Caco-2 (cell line): ENCODE measurements around the gene MSRB2. TPM values are rescaled to one million over a fixed set of nuclear protein-coding genes. Genes with fewer than 3 reads are reported as not detected.

ENCODE experiments used
- BruUV-seq: library from RNA; stranded (reverse); fragments of 400-500 nt; replicated peaks from 2 replicates; lab custom pipeline; 2021; lab: Mats Ljungman, UMichigan
- CTCF ChIA-PET: fragments of 300-600 bp; sonication (Branson Sonifier 250); formaldehyde crosslinking; loops from one replicate; lab custom pipeline; 2022; ENCODE audit warnings: antibody characterized with exemption; lab: Charles Lee
- POLR2A ChIA-PET: fragments of 300-600 bp; sonication (Branson Sonifier 250); formaldehyde crosslinking; loops from one replicate; lab custom pipeline; 2022; ENCODE audit warnings: antibody characterized with exemption; lab: Charles Lee
- DNase-seq, 2 experiments: peaks; one replicate each; pipeline versions ENCODE4 v3.0.0 to v3.0.0-alpha.2; 2020 to 2022
- H3K27me3 ChIP-seq: replicated peaks from 2 replicates; pipeline ENCODE4 v1.6.0; 2011; ENCODE audit warnings: low read length; ENCODE audit not compliant: control insufficient read depth, insufficient read depth
- H3K36me3 ChIP-seq: 2 replicates; pipeline ENCODE4 v1.5.1; 2011; ENCODE audit warnings: low read length; ENCODE audit not compliant: control insufficient read depth, insufficient read depth
- H3K4me1 ChIP-seq: fragments of 250-450 bp; sonication (Bioruptor Pico); 2 replicates; pipeline ENCODE4 v1.5.1; 2020; ENCODE audit warnings: mild to moderate bottlenecking
- H3K4me3 ChIP-seq: 2 replicates; pipeline ENCODE4 v1.5.1; 2011; ENCODE audit warnings: low read depth, mild to moderate bottlenecking, control low read depth, low read length
- H3K9me3 ChIP-seq: fragments of 250-450 bp; sonication (Bioruptor Pico); 2 replicates; pipeline ENCODE4 v1.5.1; 2020; ENCODE audit warnings: mild to moderate bottlenecking, moderate library complexity
- H3K27ac Mint-ChIP-seq: one replicate; pipeline ENCODE4 v1.8.0; 2022; ENCODE audit warnings: mixed read lengths; ENCODE audit not compliant: unreplicated experiment
- H3K27me3 Mint-ChIP-seq: one replicate; pipeline ENCODE4 v1.8.0; 2022; ENCODE audit warnings: mixed read lengths; ENCODE audit not compliant: insufficient read depth, unreplicated experiment
- H3K36me3 Mint-ChIP-seq: one replicate; pipeline ENCODE4 v1.8.0; 2022; ENCODE audit warnings: mild to moderate bottlenecking, mixed read lengths; ENCODE audit not compliant: insufficient read depth, unreplicated experiment
- H3K4me1 Mint-ChIP-seq: one replicate; pipeline ENCODE4 v1.8.0; 2022; ENCODE audit warnings: low read depth, mixed read lengths; ENCODE audit not compliant: unreplicated experiment
- H3K4me3 Mint-ChIP-seq: one replicate; pipeline ENCODE4 v1.8.0; 2022; ENCODE audit warnings: mild to moderate bottlenecking, moderate library complexity, mixed read lengths; ENCODE audit not compliant: unreplicated experiment
- H3K9me3 Mint-ChIP-seq: one replicate; pipeline ENCODE4 v1.8.0; 2022; ENCODE audit warnings: mixed read lengths; ENCODE audit not compliant: unreplicated experiment
- CTCF ChIP-seq, 2 experiments: fragments of 200-600 bp in 1 of 2; IDR thresholded peaks; 1 replicate in 1 of 2; 2 replicates in 1 of 2; pipeline versions ENCODE4 v1.5.1 to v1.8.0; 2011 to 2022; ENCODE audit warnings: antibody characterized with exemption in 1 of 2, control low read depth in 1 of 2, inconsistent platforms in 1 of 2, low read depth in 1 of 2, low read length in 1 of 2, mild to moderate bottlenecking in 1 of 2, moderate library complexity in 1 of 2; ENCODE audit not compliant: insufficient read depth in 1 of 2, severe bottlenecking in 1 of 2, unreplicated experiment in 1 of 2
- intact Hi-C: fragments of 100-400 bp; cut with micrococcal nuclease; formaldehyde crosslinking; loops from one replicate; pipeline ENCODE4 v1.10.0; 2022; ENCODE audit not compliant: unreplicated experiment
- total RNA-seq: library from RNA; stranded (reverse); gene quantifications from 2 replicates; pipeline ENCODE4 v1.2.3, GENCODE V29; 2022

MSRB2 gene
- total RNA-seq, 1 experiment from 2014 or later = 13.7 TPM

GRCh38 chr10:23121135-23121534, 25.8 kb downstream of the MSRB2 start:
- no TSS peak for BruUV-seq

GRCh38 chr10:23136462-23136861, 41.1 kb downstream of the MSRB2 start:
- Mint-ChIP-seq H3K4me1 (no peaks in the 10 kb centered on the region), H3K4me3 (no peak overlapping the region), H3K27ac (no peak overlapping the region), H3K36me3 (no peaks in the 10 kb centered on the region), H3K9me3 (peaks cover 17% of the 10 kb centered on the region), H3K27me3 (peaks cover 17% of the 10 kb centered on the region)
- no peaks in the 10 kb centered on the region; the same call in 1 of the 2 replicates for H3K9me3 ChIP-seq
- POLR2A ChIA-PET = no interaction called here
- no peak for DNase-seq
- CTCF ChIA-PET = no interaction called here
- H3K4me3 ChIP-seq = no peak overlapping the region
- no peak for TF ChIP-seq CTCF (IDR thresholded peaks at IDR 0.05; ENCODE audit: insufficient read depth in 1 of 2, low read depth in 1 of 2, low read length in 1 of 2, severe bottlenecking in 1 of 2, unreplicated experiment in 1 of 2)
- H3K36me3 ChIP-seq = no peaks in the 10 kb centered on the region
- H3K27me3 ChIP-seq = no peaks in the 10 kb centered on the region
- intact Hi-C loops = no loop called here
- no TSS peak for BruUV-seq
- H3K4me1 ChIP-seq = no peaks in the 10 kb centered on the region

More at GRCh38 chr10:23121135-23121534, 25.8 kb downstream of the MSRB2 start:
- TF ChIP-seq CTCF (IDR thresholded peaks at IDR 0.05; ENCODE audit: insufficient read depth in 1 of 2, low read depth in 1 of 2, low read length in 1 of 2, severe bottlenecking in 1 of 2, unreplicated experiment in 1 of 2) = no peak
- H3K4me1 ChIP-seq = no peaks in the 10 kb centered on the region
- no peaks in the 10 kb centered on the region for H3K9me3 ChIP-seq
- no peaks in the 10 kb centered on the region for H3K4me1 Mint-ChIP-seq
- H3K4me3 Mint-ChIP-seq = no peak overlapping the region
- H3K27ac Mint-ChIP-seq = no peak overlapping the region
- no peaks in the 10 kb centered on the region for H3K36me3 Mint-ChIP-seq
- ChIA-PET CTCF (no interaction called here), POLR2A (no interaction called here)
- H3K36me3 ChIP-seq = no peaks in the 10 kb centered on the region; the same call in 1 of the 2 replicates
- H3K4me3 ChIP-seq = no peak overlapping the region
- DNase-seq = no peak
- no peaks in the 10 kb centered on the region for H3K27me3 Mint-ChIP-seq
- intact Hi-C loops = no loop called here
- H3K9me3 Mint-ChIP-seq = no peaks in the 10 kb centered on the region
- H3K27me3 ChIP-seq = no peaks in the 10 kb centered on the region

- no peaks in the 10 kb centered on the region for H3K36me3 Mint-ChIP-seq
- DNase-seq = no peak
- Histone ChIP-seq H3K4me1 (no peaks in the 10 kb centered on the region), H3K4me3 (no peak overlapping the region), H3K27me3 (no peaks in the 10 kb centered on the region), H3K9me3 (no peaks in the 10 kb centered on the region; the same call in 1 of the 2 replicates), H3K36me3 (no peaks in the 10 kb centered on the region)
- BruUV-seq = no TSS peak
- no peak overlapping the region for H3K4me3 Mint-ChIP-seq
- no peak overlapping the region for H3K27ac Mint-ChIP-seq
- CTCF ChIA-PET = no interaction called here
- no peaks in the 10 kb centered on the region for H3K4me1 Mint-ChIP-seq
- POLR2A ChIA-PET = no interaction called here
- peaks cover 8% of the 10 kb centered on the region for H3K9me3 Mint-ChIP-seq
- intact Hi-C loops = no loop called here
- TF ChIP-seq CTCF (IDR thresholded peaks at IDR 0.05; ENCODE audit: insufficient read depth in 1 of 2, low read depth in 1 of 2, low read length in 1 of 2, severe bottlenecking in 1 of 2, unreplicated experiment in 1 of 2) = no peak
- peaks cover 17% of the 10 kb centered on the region for H3K27me3 Mint-ChIP-seq
Observed at GRCh38 chr10:23139677-23140076, 44.3 kb downstream of the MSRB2 start.
